ENCODE data around the gene MT1M. TPM values are rescaled to one million over a fixed set of nuclear protein-coding genes. Genes with fewer than 3 reads are reported as not detected.

MT1M gene
- total RNA-seq, 1 experiment from 2014 or later: 0.39 TPM

DNA sequence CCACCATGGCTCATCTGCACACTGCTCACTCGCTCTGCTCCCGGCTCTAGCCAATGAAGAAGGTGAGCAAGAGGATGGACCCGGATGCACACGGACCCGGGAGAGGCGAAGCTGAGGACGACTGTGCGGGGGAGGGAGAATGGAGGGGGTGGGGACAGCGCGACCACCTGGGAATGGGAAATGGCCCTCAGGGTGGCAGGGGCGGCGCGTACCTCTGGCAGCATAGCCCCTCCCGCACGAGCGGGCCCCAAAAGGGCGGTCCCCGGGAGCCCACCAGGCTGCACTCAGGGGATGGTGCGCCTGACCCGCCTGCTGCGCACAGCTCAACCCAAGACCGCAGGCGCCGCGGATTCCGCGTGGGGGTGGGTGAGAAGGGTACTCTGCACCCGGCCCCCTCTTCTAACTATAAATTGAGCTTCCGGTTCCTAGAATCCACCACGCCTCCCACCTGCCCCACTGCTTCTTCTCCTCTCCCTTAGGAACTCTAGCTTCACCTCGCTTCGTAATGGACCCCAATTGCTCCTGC lies 43.3 kb downstream of the MT1M start (continued):
- TF ChIP-seq ELF1 (IDR thresholded peaks at IDR 0.05; ENCODE audit: borderline replicate concordance, low read depth) (no peak), ZFX (IDR thresholded peaks at IDR 0.05) (no peak), EZH2 (IDR thresholded peaks at IDR 0.05) (no peak), EGR1 (IDR thresholded peaks at IDR 0.05; ENCODE audit: low read depth) (no peak), POLR2A (IDR thresholded peaks at IDR 0.05; ENCODE audit: borderline replicate concordance, extremely low read depth, insufficient read depth, insufficient read length) (no peak), POLR2AphosphoS5 (IDR thresholded peaks at IDR 0.05; ENCODE audit: low read depth, low read length) (no peak), SIN3A (IDR thresholded peaks at IDR 0.05; ENCODE audit: low read depth) (no peak)

DNA sequence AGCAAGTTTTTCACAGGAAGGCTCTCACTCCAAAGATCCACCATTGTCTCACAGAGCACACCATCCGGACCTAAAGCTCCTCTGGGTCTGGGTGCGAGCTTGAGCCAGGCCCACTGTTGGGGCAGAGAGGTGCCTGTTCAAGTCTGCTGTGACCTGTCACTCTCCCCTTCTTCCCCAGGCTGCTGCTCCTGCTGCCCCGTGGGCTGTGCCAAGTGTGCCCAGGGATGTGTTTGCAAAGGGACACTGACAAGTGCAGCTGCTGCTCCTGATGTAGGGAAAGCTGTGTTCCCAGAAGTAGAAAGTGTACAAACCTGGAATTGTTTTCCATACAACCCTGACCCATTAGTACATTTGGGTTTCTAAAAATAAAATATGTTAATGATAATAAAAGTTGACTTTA lies 45.0 kb downstream of the MT1M start:
- ChIA-PET RAD21 (ENCODE audit: low non-redundant PET in 1 of 2, low total read pairs in 2 of 2, uncharacterized antibody in 2 of 2, unreplicated experiment in 2 of 2) (no interaction called here), CTCF (no interaction called here), POLR2A (no interaction called here)
- Histone ChIP-seq H4K20me1 (ENCODE audit: insufficient read depth) (no peaks in the 10 kb centered on the region), H3K27ac (ENCODE audit: low read depth, low read length) (no peak overlapping the region), H3K4me3 (replicated peaks in 1 of 2; ENCODE audit: low read depth in 1 of 2, low read length in 2 of 2) (no peak overlapping the region), H3K4me1 (ENCODE audit: control insufficient read depth in 1 of 2, insufficient read depth in 2 of 2, low read length in 2 of 2) (peaks cover 5 to 23% of the 10 kb centered on the region in 2 experiments; a peak in 3 of 4 replicates), H3K79me2 (ENCODE audit: insufficient read depth, low read length) (no peaks in the 10 kb centered on the region), H3K9me2 (ENCODE audit: insufficient read depth) (no peaks in the 10 kb centered on the region), H3K9ac (ENCODE audit: low read length) (no peak overlapping the region), H3K9me3 (ENCODE audit: control insufficient read depth in 1 of 2, insufficient read depth in 1 of 2, low read depth in 1 of 2, low read length in 2 of 2) (no peaks in the 10 kb centered on the region), H3K4me2 (ENCODE audit: low read length) (no peak overlapping the region), H3K27me3 (ENCODE audit: insufficient read depth, low read length) (no peaks in the 10 kb centered on the region), H2AFZ (ENCODE audit: low read depth, low read length, poor library complexity, severe bottlenecking) (no peak overlapping the region), H3K36me3 (ENCODE audit: control insufficient read depth in 1 of 2, insufficient read depth in 2 of 2, low read length in 2 of 2) (no peaks in the 10 kb centered on the region)
- ATAC-seq: no peak
- BruUV-seq (replicated peaks): no TSS peak
- intact Hi-C loops (cut with micrococcal nuclease): no loop called here
- DNase-seq (ENCODE audit: low read depth, low spot score): no peak
- no peak for TF ChIP-seq EGR1 (IDR thresholded peaks at IDR 0.05; ENCODE audit: low read depth)
- TF ChIP-seq CEBPB (IDR thresholded peaks at IDR 0.05; ENCODE audit: low read depth): no peak
- no peak for TF ChIP-seq RAD21 (IDR thresholded peaks at IDR 0.05; ENCODE audit: low read depth)
- TF ChIP-seq, protein P1, sequence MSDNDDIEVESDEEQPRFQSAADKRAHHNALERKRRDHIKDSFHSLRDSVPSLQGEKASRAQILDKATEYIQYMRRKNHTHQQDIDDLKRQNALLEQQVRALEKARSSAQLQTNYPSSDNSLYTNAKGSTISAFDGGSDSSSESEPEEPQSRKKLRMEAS (IDR thresholded peaks at IDR 0.05): no peak
- no peak for TF ChIP-seq FOSL1 (IDR thresholded peaks at IDR 0.05; ENCODE audit: low read depth)
- TF ChIP-seq SIN3A (IDR thresholded peaks at IDR 0.05; ENCODE audit: low read depth): no peak
- no peak for TF ChIP-seq ELF1 (IDR thresholded peaks at IDR 0.05; ENCODE audit: borderline replicate concordance, low read depth)
- no peak for TF ChIP-seq YY1 (IDR thresholded peaks at IDR 0.05; ENCODE audit: extremely low read depth, insufficient replicate concordance, low read depth, low read length)
- TF ChIP-seq, protein P2, sequence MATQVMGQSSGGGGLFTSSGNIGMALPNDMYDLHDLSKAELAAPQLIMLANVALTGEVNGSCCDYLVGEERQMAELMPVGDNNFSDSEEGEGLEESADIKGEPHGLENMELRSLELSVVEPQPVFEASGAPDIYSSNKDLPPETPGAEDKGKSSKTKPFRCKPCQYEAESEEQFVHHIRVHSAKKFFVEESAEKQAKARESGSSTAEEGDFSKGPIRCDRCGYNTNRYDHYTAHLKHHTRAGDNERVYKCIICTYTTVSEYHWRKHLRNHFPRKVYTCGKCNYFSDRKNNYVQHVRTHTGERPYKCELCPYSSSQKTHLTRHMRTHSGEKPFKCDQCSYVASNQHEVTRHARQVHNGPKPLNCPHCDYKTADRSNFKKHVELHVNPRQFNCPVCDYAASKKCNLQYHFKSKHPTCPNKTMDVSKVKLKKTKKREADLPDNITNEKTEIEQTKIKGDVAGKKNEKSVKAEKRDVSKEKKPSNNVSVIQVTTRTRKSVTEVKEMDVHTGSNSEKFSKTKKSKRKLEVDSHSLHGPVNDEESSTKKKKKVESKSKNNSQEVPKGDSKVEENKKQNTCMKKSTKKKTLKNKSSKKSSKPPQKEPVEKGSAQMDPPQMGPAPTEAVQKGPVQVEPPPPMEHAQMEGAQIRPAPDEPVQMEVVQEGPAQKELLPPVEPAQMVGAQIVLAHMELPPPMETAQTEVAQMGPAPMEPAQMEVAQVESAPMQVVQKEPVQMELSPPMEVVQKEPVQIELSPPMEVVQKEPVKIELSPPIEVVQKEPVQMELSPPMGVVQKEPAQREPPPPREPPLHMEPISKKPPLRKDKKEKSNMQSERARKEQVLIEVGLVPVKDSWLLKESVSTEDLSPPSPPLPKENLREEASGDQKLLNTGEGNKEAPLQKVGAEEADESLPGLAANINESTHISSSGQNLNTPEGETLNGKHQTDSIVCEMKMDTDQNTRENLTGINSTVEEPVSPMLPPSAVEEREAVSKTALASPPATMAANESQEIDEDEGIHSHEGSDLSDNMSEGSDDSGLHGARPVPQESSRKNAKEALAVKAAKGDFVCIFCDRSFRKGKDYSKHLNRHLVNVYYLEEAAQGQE (IDR thresholded peaks at IDR 0.05; ENCODE audit: low read depth): no peak
- TF ChIP-seq ZFX (IDR thresholded peaks at IDR 0.05): no peak
- no peak for TF ChIP-seq POLR2A (IDR thresholded peaks at IDR 0.05; ENCODE audit: borderline replicate concordance, extremely low read depth, insufficient read depth, insufficient read length)
- no peak for TF ChIP-seq ZNF274 (IDR thresholded peaks at IDR 0.05; ENCODE audit: low read depth, low read length)
- TF ChIP-seq SP1 (IDR thresholded peaks at IDR 0.05; ENCODE audit: low read depth): no peak
- TF ChIP-seq, protein P3, sequence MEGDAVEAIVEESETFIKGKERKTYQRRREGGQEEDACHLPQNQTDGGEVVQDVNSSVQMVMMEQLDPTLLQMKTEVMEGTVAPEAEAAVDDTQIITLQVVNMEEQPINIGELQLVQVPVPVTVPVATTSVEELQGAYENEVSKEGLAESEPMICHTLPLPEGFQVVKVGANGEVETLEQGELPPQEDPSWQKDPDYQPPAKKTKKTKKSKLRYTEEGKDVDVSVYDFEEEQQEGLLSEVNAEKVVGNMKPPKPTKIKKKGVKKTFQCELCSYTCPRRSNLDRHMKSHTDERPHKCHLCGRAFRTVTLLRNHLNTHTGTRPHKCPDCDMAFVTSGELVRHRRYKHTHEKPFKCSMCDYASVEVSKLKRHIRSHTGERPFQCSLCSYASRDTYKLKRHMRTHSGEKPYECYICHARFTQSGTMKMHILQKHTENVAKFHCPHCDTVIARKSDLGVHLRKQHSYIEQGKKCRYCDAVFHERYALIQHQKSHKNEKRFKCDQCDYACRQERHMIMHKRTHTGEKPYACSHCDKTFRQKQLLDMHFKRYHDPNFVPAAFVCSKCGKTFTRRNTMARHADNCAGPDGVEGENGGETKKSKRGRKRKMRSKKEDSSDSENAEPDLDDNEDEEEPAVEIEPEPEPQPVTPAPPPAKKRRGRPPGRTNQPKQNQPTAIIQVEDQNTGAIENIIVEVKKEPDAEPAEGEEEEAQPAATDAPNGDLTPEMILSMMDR (IDR thresholded peaks at IDR 0.05 in 2 of 3, conservative IDR thresholded peaks at IDR 0.05 in 1 of 3; ENCODE audit: borderline replicate concordance in 1 of 3, insufficient read depth in 1 of 3, low read depth in 2 of 3, low read length in 2 of 3): no peak
- TF ChIP-seq, protein P4, sequence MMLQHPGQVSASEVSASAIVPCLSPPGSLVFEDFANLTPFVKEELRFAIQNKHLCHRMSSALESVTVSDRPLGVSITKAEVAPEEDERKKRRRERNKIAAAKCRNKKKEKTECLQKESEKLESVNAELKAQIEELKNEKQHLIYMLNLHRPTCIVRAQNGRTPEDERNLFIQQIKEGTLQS (IDR thresholded peaks at IDR 0.05): no peak
- TF ChIP-seq EZH2phosphoT487 (IDR thresholded peaks at IDR 0.05; ENCODE audit: borderline replicate concordance): no peak
- no peak for TF ChIP-seq JUND (IDR thresholded peaks at IDR 0.05)
- TF ChIP-seq TCF7L2 (IDR thresholded peaks at IDR 0.05; ENCODE audit: borderline replicate concordance, extremely low read depth, insufficient read depth, insufficient read length): no peak
